HepG2 (cell line): ENCODE measurements around the gene LAPTM4A. TPM values are rescaled to one million over a fixed set of nuclear protein-coding genes. Genes with fewer than 3 reads are reported as not detected.

ENCODE experiments used
- CC2D1A ChIP-seq: sonication (generic); formaldehyde crosslinking; IDR thresholded peaks from 2 replicates; pipeline ENCODE4 v1.8.1; 2023; ENCODE audit warnings: mild to moderate bottlenecking, missing genetic modification reagents
- CCDC6 ChIP-seq: sonication (generic); formaldehyde crosslinking; IDR thresholded peaks from 2 replicates; pipeline ENCODE4 v1.8.1; 2022; ENCODE audit warnings: mild to moderate bottlenecking, missing genetic modification reagents, moderate library complexity
- CREB1 ChIP-seq, 2 experiments: fragments of 450-650 bp in 1 of 2; IDR thresholded peaks; 2 replicates each; pipeline ENCODE4 v1.6.1; 2016 to 2017; ENCODE audit warnings: control low read depth in 1 of 2, mild to moderate bottlenecking in 1 of 2, missing compliant biosample characterization in 1 of 2, missing genetic modification characterization in 1 of 2
- ETV6 ChIP-seq: sonication (generic); formaldehyde crosslinking; conservative IDR thresholded peaks from 2 replicates; pipeline ENCODE4 v1.4.0; 2020; ENCODE audit warnings: missing genetic modification reagents
- FOSL1 ChIP-seq: sonication (generic); formaldehyde crosslinking; IDR thresholded peaks from 2 replicates; pipeline ENCODE4 v1.9.0; 2021; ENCODE audit warnings: missing genetic modification reagents, borderline replicate concordance
- GABPA ChIP-seq, 2 experiments: IDR thresholded peaks; 2 replicates each; pipeline ENCODE4 v1.6.1; 2011 to 2016; ENCODE audit warnings: low read depth in 2 of 2, low read length in 1 of 2, missing biosample characterization in 1 of 2, missing genetic modification characterization in 1 of 2
- HOXA9 ChIP-seq: sonication (generic); formaldehyde crosslinking; IDR thresholded peaks from 2 replicates; pipeline ENCODE4 v1.8.1; 2022; ENCODE audit warnings: missing genetic modification reagents, mild to moderate bottlenecking, moderate library complexity, borderline replicate concordance
- MED1 ChIP-seq: sonication (generic); formaldehyde crosslinking; IDR thresholded peaks from 2 replicates; pipeline ENCODE4 v1.4.0; 2020; ENCODE audit warnings: missing genetic modification reagents
- NBN ChIP-seq: fragments of 450-650 bp; conservative IDR thresholded peaks from 2 replicates; pipeline ENCODE4 v1.6.1; 2017
- NRL ChIP-seq: sonication (generic); formaldehyde crosslinking; IDR thresholded peaks from 2 replicates; pipeline ENCODE4 v1.5.0; 2020; ENCODE audit warnings: missing genetic modification reagents, mild to moderate bottlenecking, moderate library complexity, borderline replicate concordance
- PHF20 ChIP-seq: sonication (generic); formaldehyde crosslinking; IDR thresholded peaks from 2 replicates; pipeline ENCODE4 v1.5.0; 2020; ENCODE audit warnings: mild to moderate bottlenecking, missing genetic modification reagents
- POLR2A ChIP-seq, 2 experiments: IDR thresholded peaks; 2 replicates each; pipeline ENCODE4 v1.6.1; 2011; ENCODE audit warnings: low read depth in 2 of 2, low read length in 2 of 2, mild to moderate bottlenecking in 1 of 2, moderate library complexity in 1 of 2; ENCODE audit not compliant: insufficient read depth in 1 of 2
- PPARG ChIP-seq: conservative IDR thresholded peaks from 2 replicates; pipeline ENCODE4 v1.6.1; 2016; ENCODE audit warnings: missing biosample characterization, missing genetic modification reagents
- SRSF9 ChIP-seq: fragments of 200-400 bp; formaldehyde crosslinking; IDR thresholded peaks from 2 replicates; pipeline ENCODE4 v1.6.1; 2018; ENCODE audit warnings: borderline replicate concordance, mild to moderate bottlenecking, low read depth, low read length; ENCODE audit not compliant: insufficient read depth, poor library complexity, severe bottlenecking
- ZBTB1 ChIP-seq: sonication (generic); formaldehyde crosslinking; IDR thresholded peaks from 2 replicates; pipeline ENCODE4 v1.4.0; 2020; ENCODE audit warnings: missing genetic modification reagents, borderline replicate concordance
- ZC3H4 ChIP-seq: sonication (generic); formaldehyde crosslinking; IDR thresholded peaks from 2 replicates; pipeline ENCODE4 v1.4.0; 2020; ENCODE audit warnings: missing genetic modification reagents, borderline replicate concordance
- ZNF44 ChIP-seq: sonication (generic); formaldehyde crosslinking; IDR thresholded peaks from 2 replicates; pipeline ENCODE4 v1.5.1; 2020; ENCODE audit warnings: mild to moderate bottlenecking, missing genetic modification reagents
- ZNF547 ChIP-seq: sonication (generic); formaldehyde crosslinking; IDR thresholded peaks from 2 replicates; pipeline ENCODE4 v1.5.1; 2020; ENCODE audit warnings: mild to moderate bottlenecking, missing genetic modification reagents
- polyA plus RNA-seq, 8 experiments: library from polyadenylated mRNA; depleted of rRNA in 3 of 8; stranded (reverse) in 7 of 8; unstranded in 1 of 8; fragments of >200 nt; fragmentation: Illumina TruSeq in 4 of 8; extraction: Trizol in 4 of 8; gene quantifications; 2 replicates each; pipeline versions ENCODE4 v1.2.1 to v1.2.3, GENCODE V29; 2011 to 2016; ENCODE audit warnings: low read depth in 4 of 8, missing spikeins in 1 of 8, mixed read lengths in 1 of 8; ENCODE audit not compliant: insufficient read depth in 1 of 8
- total RNA-seq, 5 experiments: library from RNA; depleted of rRNA; stranded (reverse); fragments of >200 nt; fragmentation: Illumina TruSeq; extraction: Trizol; gene quantifications; 2 replicates each; pipeline ENCODE4 v1.2.3, GENCODE V29; 2016; ENCODE audit warnings: low read depth in 1 of 5
- TF ChIP-seq, protein P1 (sequence below): sonication (generic); formaldehyde crosslinking; IDR thresholded peaks from 2 replicates; pipeline ENCODE4 v1.4.0; 2020; ENCODE audit warnings: mild to moderate bottlenecking, missing genetic modification reagents
- TF ChIP-seq, protein P2 (sequence below): IDR thresholded peaks from 2 replicates; pipeline ENCODE4 v1.6.1; 2018; ENCODE audit warnings: missing genetic modification reagents, mild to moderate bottlenecking, missing compliant biosample characterization
- TF ChIP-seq, protein P3 (sequence below): IDR thresholded peaks from 2 replicates; pipeline ENCODE4 v1.6.1; 2016; ENCODE audit warnings: low read depth, borderline replicate concordance
- TF ChIP-seq, protein P4 (sequence below): IDR thresholded peaks from 2 replicates; pipeline ENCODE4 v1.6.1; 2016
- TF ChIP-seq, protein P5 (sequence below): sonication (generic); formaldehyde crosslinking; IDR thresholded peaks from 2 replicates; pipeline ENCODE4 v1.5.1; 2020; ENCODE audit warnings: missing genetic modification reagents, mild to moderate bottlenecking, borderline replicate concordance

LAPTM4A gene
- total and polyA plus RNA-seq, 2 of the 13 experiments (the other 11 are each of a cell fraction or from before 2014, with no cell fraction given) = 116 to 558 TPM

DNA sequence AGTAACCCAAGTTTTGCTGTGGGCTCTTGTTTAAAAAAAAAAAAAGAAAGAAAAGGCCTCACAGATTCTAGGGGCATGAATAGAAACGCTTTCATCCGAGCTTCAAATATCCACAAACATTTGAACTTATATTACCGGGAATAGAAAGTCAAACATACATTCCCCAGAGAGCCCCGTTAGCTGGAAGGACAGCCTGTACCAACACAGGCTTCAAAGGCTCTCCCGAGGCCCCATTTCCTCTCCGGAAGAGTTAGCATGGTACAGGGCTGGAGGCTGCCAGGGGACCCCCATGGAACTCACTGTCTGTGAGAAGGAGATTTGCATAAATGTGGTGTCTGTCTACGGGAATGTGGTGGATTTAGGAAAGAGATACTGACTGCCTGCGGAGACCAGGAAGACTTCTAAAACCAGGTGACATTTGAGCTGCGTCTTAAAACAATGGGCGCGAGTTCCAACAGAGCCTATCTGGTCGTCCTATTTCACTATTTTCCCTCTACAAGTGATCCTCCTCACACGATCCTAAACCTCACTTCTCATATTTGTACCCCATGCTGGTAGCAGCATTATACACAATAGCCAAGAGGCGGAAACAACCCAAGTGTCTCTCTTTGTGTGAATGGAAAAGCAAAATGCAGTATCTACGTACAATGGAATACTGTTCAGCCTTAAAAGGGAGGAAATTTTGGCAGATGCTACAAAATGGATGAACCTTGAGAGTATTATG lies 38.1 kb downstream of the LAPTM4A start (continued):
- TF ChIP-seq CREB1 (IDR thresholded peaks at IDR 0.05) (no peak), CREB1 (CRISPR knock-in tag; IDR thresholded peaks at IDR 0.05) (no peak), ZBTB1 (CRISPR knock-in tag) (no peak), CCDC6 (CRISPR knock-in tag) (no peak), CC2D1A (CRISPR knock-in tag) (no peak), NBN (no peak), ETV6 (no peak), MED1 (peak; percentile 78), SRSF9 (no peak), POLR2A (IDR thresholded peaks at IDR 0.05; ENCODE audit: insufficient read depth in 1 of 2, low read depth in 2 of 2, low read length in 2 of 2) (no peak), PHF20 (CRISPR knock-in tag) (no peak; the same call in 1 of the 2 replicates), NRL (no peak; the same call in 1 of the 2 replicates), ZNF44 (CRISPR knock-in tag) (peak; percentile 67; the same call in 1 of the 2 replicates), ZC3H4 (CRISPR knock-in tag) (no peak), ZNF547 (CRISPR knock-in tag) (no peak), HOXA9 (no peak), FOSL1 (CRISPR knock-in tag) (no peak), GABPA (IDR thresholded peaks at IDR 0.05; ENCODE audit: low read depth, low read length) (no peak), GABPA (CRISPR knock-in tag; IDR thresholded peaks at IDR 0.05; ENCODE audit: low read depth) (0 out of 2 replicates have a peak, but pooled peaks have one; percentile 35), PPARG (CRISPR knock-in tag) (0 out of 2 replicates have a peak, but pooled peaks have one; percentile 44)
- TF ChIP-seq, protein P1, sequence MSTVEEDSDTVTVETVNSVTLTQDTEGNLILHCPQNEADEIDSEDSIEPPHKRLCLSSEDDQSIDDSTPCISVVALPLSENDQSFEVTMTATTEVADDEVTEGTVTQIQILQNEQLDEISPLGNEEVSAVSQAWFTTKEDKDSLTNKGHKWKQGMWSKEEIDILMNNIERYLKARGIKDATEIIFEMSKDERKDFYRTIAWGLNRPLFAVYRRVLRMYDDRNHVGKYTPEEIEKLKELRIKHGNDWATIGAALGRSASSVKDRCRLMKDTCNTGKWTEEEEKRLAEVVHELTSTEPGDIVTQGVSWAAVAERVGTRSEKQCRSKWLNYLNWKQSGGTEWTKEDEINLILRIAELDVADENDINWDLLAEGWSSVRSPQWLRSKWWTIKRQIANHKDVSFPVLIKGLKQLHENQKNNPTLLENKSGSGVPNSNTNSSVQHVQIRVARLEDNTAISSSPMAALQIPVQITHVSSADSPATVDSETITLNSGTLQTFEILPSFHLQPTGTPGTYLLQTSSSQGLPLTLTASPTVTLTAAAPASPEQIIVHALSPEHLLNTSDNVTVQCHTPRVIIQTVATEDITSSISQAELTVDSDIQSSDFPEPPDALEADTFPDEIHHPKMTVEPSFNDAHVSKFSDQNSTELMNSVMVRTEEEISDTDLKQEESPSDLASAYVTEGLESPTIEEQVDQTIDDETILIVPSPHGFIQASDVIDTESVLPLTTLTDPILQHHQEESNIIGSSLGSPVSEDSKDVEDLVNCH (CRISPR knock-in tag) = no peak
- TF ChIP-seq, protein P2, sequence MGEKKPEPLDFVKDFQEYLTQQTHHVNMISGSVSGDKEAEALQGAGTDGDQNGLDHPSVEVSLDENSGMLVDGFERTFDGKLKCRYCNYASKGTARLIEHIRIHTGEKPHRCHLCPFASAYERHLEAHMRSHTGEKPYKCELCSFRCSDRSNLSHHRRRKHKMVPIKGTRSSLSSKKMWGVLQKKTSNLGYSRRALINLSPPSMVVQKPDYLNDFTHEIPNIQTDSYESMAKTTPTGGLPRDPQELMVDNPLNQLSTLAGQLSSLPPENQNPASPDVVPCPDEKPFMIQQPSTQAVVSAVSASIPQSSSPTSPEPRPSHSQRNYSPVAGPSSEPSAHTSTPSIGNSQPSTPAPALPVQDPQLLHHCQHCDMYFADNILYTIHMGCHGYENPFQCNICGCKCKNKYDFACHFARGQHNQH = peak; percentile 17; the same call in 1 of the 2 replicates
- TF ChIP-seq, protein P3, sequence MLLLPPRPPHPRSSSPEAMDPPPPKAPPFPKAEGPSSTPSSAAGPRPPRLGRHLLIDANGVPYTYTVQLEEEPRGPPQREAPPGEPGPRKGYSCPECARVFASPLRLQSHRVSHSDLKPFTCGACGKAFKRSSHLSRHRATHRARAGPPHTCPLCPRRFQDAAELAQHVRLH = no peak
- TF ChIP-seq, protein P4, sequence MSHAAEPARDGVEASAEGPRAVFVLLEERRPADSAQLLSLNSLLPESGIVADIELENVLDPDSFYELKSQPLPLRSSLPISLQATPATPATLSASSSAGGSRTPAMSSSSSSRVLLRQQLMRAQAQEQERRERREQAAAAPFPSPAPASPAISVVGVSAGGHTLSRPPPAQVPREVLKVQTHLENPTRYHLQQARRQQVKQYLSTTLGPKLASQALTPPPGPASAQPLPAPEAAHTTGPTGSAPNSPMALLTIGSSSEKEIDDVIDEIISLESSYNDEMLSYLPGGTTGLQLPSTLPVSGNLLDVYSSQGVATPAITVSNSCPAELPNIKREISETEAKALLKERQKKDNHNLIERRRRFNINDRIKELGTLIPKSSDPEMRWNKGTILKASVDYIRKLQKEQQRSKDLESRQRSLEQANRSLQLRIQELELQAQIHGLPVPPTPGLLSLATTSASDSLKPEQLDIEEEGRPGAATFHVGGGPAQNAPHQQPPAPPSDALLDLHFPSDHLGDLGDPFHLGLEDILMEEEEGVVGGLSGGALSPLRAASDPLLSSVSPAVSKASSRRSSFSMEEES = 0 out of 2 replicates have a peak, but pooled peaks have one; percentile 29
- TF ChIP-seq, protein P5, sequence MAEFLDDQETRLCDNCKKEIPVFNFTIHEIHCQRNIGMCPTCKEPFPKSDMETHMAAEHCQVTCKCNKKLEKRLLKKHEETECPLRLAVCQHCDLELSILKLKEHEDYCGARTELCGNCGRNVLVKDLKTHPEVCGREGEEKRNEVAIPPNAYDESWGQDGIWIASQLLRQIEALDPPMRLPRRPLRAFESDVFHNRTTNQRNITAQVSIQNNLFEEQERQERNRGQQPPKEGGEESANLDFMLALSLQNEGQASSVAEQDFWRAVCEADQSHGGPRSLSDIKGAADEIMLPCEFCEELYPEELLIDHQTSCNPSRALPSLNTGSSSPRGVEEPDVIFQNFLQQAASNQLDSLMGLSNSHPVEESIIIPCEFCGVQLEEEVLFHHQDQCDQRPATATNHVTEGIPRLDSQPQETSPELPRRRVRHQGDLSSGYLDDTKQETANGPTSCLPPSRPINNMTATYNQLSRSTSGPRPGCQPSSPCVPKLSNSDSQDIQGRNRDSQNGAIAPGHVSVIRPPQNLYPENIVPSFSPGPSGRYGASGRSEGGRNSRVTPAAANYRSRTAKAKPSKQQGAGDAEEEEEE = no peak
